ENCODE data around the gene GPR18.

The GPR18 gene

DNA sequence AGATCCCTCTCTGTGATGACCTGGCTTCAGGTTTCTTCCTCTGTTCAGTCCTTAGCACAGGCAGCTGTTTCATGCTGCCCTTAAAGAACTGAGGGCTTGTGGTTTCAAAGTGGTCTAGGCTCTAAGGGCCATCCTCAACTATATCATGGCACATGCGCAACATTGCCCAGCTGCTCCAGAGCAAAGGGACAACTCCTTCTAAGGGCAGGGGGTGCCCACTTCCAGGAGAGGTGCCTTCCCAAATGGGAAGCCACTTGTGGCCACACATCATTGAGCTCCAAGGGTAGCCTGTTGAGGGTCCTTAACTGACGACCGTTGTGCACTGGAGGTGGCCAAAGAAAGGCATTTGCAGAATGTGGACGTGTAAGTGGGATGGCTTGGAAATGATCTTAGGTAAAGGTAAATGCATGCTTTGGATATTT, 41.8 kb upstream of the GPR18 start:
- no peak for TF ChIP-seq CTCF (IDR thresholded peaks at IDR 0.05; ENCODE audit: low read depth, low read length)
- no peaks in the 10 kb centered on the region for H3K27me3 ChIP-seq (ENCODE audit: insufficient read depth, low read depth, severe bottlenecking)
- no peak overlapping the region for H3K27ac ChIP-seq
- no peak for DNase-seq
- no peaks in the 10 kb centered on the region for H3K9me3 ChIP-seq (ENCODE audit: severe bottlenecking)
- no peak overlapping the region for H3K4me3 ChIP-seq (ENCODE audit: low read depth, low read length)
- no peaks in the 10 kb centered on the region for H3K36me3 ChIP-seq

- no peaks in the 10 kb centered on the region for H3K27me3 ChIP-seq (ENCODE audit: insufficient read depth, low read depth, severe bottlenecking)
- no peaks in the 10 kb centered on the region for H3K36me3 ChIP-seq
- H3K4me3 ChIP-seq (ENCODE audit: low read depth, low read length): no peak overlapping the region
- no peak overlapping the region for H3K27ac ChIP-seq
- H3K9me3 ChIP-seq (ENCODE audit: severe bottlenecking): no peaks in the 10 kb centered on the region
- no peak for DNase-seq
- no peak for TF ChIP-seq CTCF (IDR thresholded peaks at IDR 0.05; ENCODE audit: low read depth, low read length)
These were observed 41.2 kb upstream of the GPR18 start for GRCh38 chr13:99299256-99299919.

GRCh38 chr13:99298056-99298455, 39.9 kb upstream of the GPR18 start:
- Histone ChIP-seq H3K27me3 (ENCODE audit: insufficient read depth, low read depth, severe bottlenecking) (no peaks in the 10 kb centered on the region), H3K9me3 (ENCODE audit: severe bottlenecking) (no peaks in the 10 kb centered on the region), H3K27ac (no peak overlapping the region), H3K36me3 (no peaks in the 10 kb centered on the region), H3K4me3 (ENCODE audit: low read depth, low read length) (no peak overlapping the region)
- TF ChIP-seq CTCF (IDR thresholded peaks at IDR 0.05; ENCODE audit: low read depth, low read length): no peak
- DNase-seq: no peak

GRCh38 chr13:99297331-99297730, 39.2 kb upstream of the GPR18 start:
- no peak for DNase-seq
- no peak for TF ChIP-seq CTCF (IDR thresholded peaks at IDR 0.05; ENCODE audit: low read depth, low read length)
- no peaks in the 10 kb centered on the region for H3K27me3 ChIP-seq (ENCODE audit: insufficient read depth, low read depth, severe bottlenecking)
- no peak overlapping the region for H3K4me3 ChIP-seq (ENCODE audit: low read depth, low read length)
- no peak overlapping the region for H3K27ac ChIP-seq
- no peaks in the 10 kb centered on the region for H3K9me3 ChIP-seq (ENCODE audit: severe bottlenecking)
- no peaks in the 10 kb centered on the region for H3K36me3 ChIP-seq

- H3K36me3 ChIP-seq: no peaks in the 10 kb centered on the region
- no peaks in the 10 kb centered on the region for H3K9me3 ChIP-seq (ENCODE audit: severe bottlenecking)
- H3K27me3 ChIP-seq (ENCODE audit: insufficient read depth, low read depth, severe bottlenecking): no peaks in the 10 kb centered on the region
- no peak overlapping the region for H3K4me3 ChIP-seq (ENCODE audit: low read depth, low read length)
- no peak for TF ChIP-seq CTCF (IDR thresholded peaks at IDR 0.05; ENCODE audit: low read depth, low read length)
- H3K27ac ChIP-seq: no peak overlapping the region
- DNase-seq: no peak
These were observed 38.2 kb upstream of the GPR18 start for GRCh38 chr13:99296398-99296797.
